ENCODE measurements around the gene CITED4.

DNA sequence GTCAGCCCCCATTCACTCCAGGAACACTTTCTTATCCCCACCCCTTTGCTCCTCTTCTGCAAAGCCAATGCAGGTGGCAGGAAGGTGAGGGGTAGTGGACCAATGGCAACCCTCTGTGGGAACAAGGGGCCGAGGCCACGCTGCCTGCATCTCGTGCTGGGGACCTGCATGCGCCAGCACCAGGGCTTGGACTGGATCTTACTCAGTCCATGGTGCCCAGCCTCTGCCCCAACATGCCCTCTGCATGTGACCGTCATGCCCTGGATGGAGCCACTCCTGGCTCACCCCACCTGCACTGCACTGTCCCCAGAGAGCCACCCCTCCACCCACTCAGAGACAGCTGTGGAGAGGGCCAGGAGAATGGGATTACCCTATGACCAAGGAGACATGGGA is 22.2 kb downstream of the CITED4 start:
- no peak for TF ChIP-seq EP300 (IDR thresholded peaks at IDR 0.05)
- TF ChIP-seq POLR2AphosphoS5 (IDR thresholded peaks at IDR 0.05), result no peak
- TF ChIP-seq, protein P1, sequence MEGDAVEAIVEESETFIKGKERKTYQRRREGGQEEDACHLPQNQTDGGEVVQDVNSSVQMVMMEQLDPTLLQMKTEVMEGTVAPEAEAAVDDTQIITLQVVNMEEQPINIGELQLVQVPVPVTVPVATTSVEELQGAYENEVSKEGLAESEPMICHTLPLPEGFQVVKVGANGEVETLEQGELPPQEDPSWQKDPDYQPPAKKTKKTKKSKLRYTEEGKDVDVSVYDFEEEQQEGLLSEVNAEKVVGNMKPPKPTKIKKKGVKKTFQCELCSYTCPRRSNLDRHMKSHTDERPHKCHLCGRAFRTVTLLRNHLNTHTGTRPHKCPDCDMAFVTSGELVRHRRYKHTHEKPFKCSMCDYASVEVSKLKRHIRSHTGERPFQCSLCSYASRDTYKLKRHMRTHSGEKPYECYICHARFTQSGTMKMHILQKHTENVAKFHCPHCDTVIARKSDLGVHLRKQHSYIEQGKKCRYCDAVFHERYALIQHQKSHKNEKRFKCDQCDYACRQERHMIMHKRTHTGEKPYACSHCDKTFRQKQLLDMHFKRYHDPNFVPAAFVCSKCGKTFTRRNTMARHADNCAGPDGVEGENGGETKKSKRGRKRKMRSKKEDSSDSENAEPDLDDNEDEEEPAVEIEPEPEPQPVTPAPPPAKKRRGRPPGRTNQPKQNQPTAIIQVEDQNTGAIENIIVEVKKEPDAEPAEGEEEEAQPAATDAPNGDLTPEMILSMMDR (IDR thresholded peaks at IDR 0.05), result no peak
